Upper lobe of left lung (tissue), 6 donors: Measurements from ENCODE around the gene CD59. TPM values are rescaled to one million over a fixed set of nuclear protein-coding genes. Genes with fewer than 3 reads are reported as not detected.
A peak's percentile ranks its signal among the peaks of the same experiment; 100 is the strongest.

Experiments used
- ATAC-seq, 2 donors: fragments of 200-7000 bp; cut with Tn5 transposase; one replicate each; pipeline ENCODE4 v1.9.1; 2022; ENCODE audit warnings: mild to moderate bottlenecking in 2 of 2, moderate library complexity in 2 of 2; ENCODE audit not compliant: low FRiP score in 2 of 2
- DNase-seq, 2 donors: peaks; one replicate each; pipeline ENCODE4 v3.0.0-alpha.2; 2019 to 2020
- H3K27ac ChIP-seq, 4 donors: fragments of 200-600 bp; sonication (generic); one replicate each; pipeline ENCODE4 v1.5.1; 2016 to 2019
- H3K27me3 ChIP-seq, 4 donors: fragments of 200-600 bp; sonication (generic); one replicate each; pipeline ENCODE4 v1.5.1; 2017 to 2019
- H3K36me3 ChIP-seq, 4 donors: fragments of 200-600 bp; sonication (generic); one replicate each; pipeline ENCODE4 v1.5.1; 2016 to 2019
- H3K4me1 ChIP-seq, 4 donors: fragments of 200-600 bp; sonication (generic); one replicate each; pipeline ENCODE4 v1.5.1; 2018 to 2019
- H3K4me3 ChIP-seq, 4 donors: fragments of 200-600 bp; sonication (generic); one replicate each; pipeline ENCODE4 v1.5.1; 2017 to 2019; ENCODE audit warnings: mild to moderate bottlenecking in 2 of 4, moderate library complexity in 1 of 4
- H3K9me3 ChIP-seq, 4 donors: fragments of 200-600 bp; sonication (generic); one replicate each; pipeline ENCODE4 v1.5.1; 2018 to 2019
- CTCF ChIP-seq, 6 experiments: fragments of 450-650 bp in 4 of 6; fragments of 200-600 bp in 2 of 6; sonication (generic) in 2 of 6; IDR thresholded peaks; one replicate each; pipeline ENCODE4 v1.5.1; 2016 to 2019; ENCODE audit warnings: antibody characterized with exemption in 6 of 6
- EP300 ChIP-seq, 4 donors: sonication (generic); formaldehyde crosslinking; IDR thresholded peaks; one replicate each; pipeline ENCODE4 v1.5.1; 2017; ENCODE audit warnings: antibody characterized with exemption in 4 of 4, control low read depth in 2 of 4
- POLR2A ChIP-seq, 4 donors: fragments of 450-650 bp; IDR thresholded peaks; one replicate each; pipeline ENCODE4 v1.5.1; 2016 to 2017; ENCODE audit warnings: antibody characterized with exemption in 4 of 4, mild to moderate bottlenecking in 2 of 4
- POLR2AphosphoS5 ChIP-seq, 2 donors: sonication (generic); formaldehyde crosslinking; IDR thresholded peaks; one replicate each; pipeline ENCODE4 v1.5.1; 2017; ENCODE audit warnings: antibody characterized with exemption in 2 of 2
- WGBS, 2 donors: methylation state at CpG; one replicate each; pipeline ENCODE4 v1.1.5; 2017 to 2018; 5-methylcytosine and 5-hydroxymethylcytosine counted together
- total RNA-seq, 6 donors: library from RNA; depleted of rRNA in 4 of 6; stranded (reverse); fragments of >200 nt in 4 of 6; gene quantifications; one replicate each; pipeline versions ENCODE4 v1.1.0 to v1.2.1, GENCODE V29; 2016 to 2021
- donor health status: DM: no; HTN: no; CAD: no; lungs with moderate emphysema.
- donor health status: DM: no; HTN: yes; CAD: no; lungs with severe emphysema.

The CD59 gene
- total RNA-seq, 6 donors from 2014 or later: 57.6 to 914 (median 315) TPM

- Histone ChIP-seq H3K4me3 (no peak overlapping the region), H3K27me3 (no peaks in the 10 kb centered on the region), H3K36me3 (peaks cover 0 to 74% (median 12%) of the 10 kb centered on the region in 4 donors), H3K4me1 (no peaks in the 10 kb centered on the region), H3K9me3 (no peaks in the 10 kb centered on the region), H3K27ac (no peak overlapping the region)
- no peak for ATAC-seq
- no peak for TF ChIP-seq CTCF (IDR thresholded peaks at IDR 0.05)
- TF ChIP-seq POLR2A (IDR thresholded peaks at IDR 0.05): no peak
- TF ChIP-seq POLR2AphosphoS5 (IDR thresholded peaks at IDR 0.05): no peak
- TF ChIP-seq EP300 (IDR thresholded peaks at IDR 0.05): no peak
- WGBS, 2 donors: 20 to 43% methylated on average over 2 of the region's 2 CpGs
- DNase-seq: no peak
These were observed 11.8 kb upstream of the CD59 start for GRCh38 chr11:33747979-33748378.

- no peak for ATAC-seq
- DNase-seq: no peak
- WGBS, 2 donors: 83 to 94% methylated on average over 5 of the region's 5 CpGs
- no peaks in the 10 kb centered on the region for H3K27me3 ChIP-seq
- H3K4me1 ChIP-seq: no peaks in the 10 kb centered on the region
- no peaks in the 10 kb centered on the region for H3K9me3 ChIP-seq
- TF ChIP-seq POLR2A (IDR thresholded peaks at IDR 0.05) (no peak), EP300 (IDR thresholded peaks at IDR 0.05) (no peak), POLR2AphosphoS5 (IDR thresholded peaks at IDR 0.05) (no peak), CTCF (IDR thresholded peaks at IDR 0.05) (no peak)
- H3K4me3 ChIP-seq: no peak overlapping the region
- no peak overlapping the region for H3K27ac ChIP-seq
- H3K36me3 ChIP-seq: peaks cover 0 to 33% (median 2%) of the 10 kb centered on the region in 4 donors
These were observed 7.1 kb upstream of the CD59 start for GRCh38 chr11:33743291-33743690.

- Histone ChIP-seq H3K4me1 (peaks cover 0 to 3% (median under 1%) of the 10 kb centered on the region in 4 donors), H3K36me3 (peaks cover 0 to 31% (median 2%) of the 10 kb centered on the region in 4 donors), H3K4me3 (no peak overlapping the region), H3K27ac (no peak overlapping the region), H3K9me3 (no peaks in the 10 kb centered on the region), H3K27me3 (no peaks in the 10 kb centered on the region)
- TF ChIP-seq POLR2AphosphoS5 (IDR thresholded peaks at IDR 0.05) (no peak), CTCF (IDR thresholded peaks at IDR 0.05) (peak; percentile 32 to 59 (median 50))
- ATAC-seq: peak in 1 of 2 donors; percentile 58
- WGBS, 2 donors: 83 to 85% methylated on average over 3 of the region's 3 CpGs
- no peak for DNase-seq
These were observed 6.1 kb upstream of the CD59 start for GRCh38 chr11:33742249-33742851.

GRCh38 chr11:33741806-33742205, 5.6 kb upstream of the CD59 start:
- ATAC-seq: no peak
- Histone ChIP-seq H3K9me3 (no peaks in the 10 kb centered on the region), H3K27ac (no peak overlapping the region), H3K4me1 (peaks cover 0 to 9% (median 4%) of the 10 kb centered on the region in 4 donors), H3K27me3 (no peaks in the 10 kb centered on the region), H3K36me3 (peaks cover 0 to 27% (median 2%) of the 10 kb centered on the region in 4 donors), H3K4me3 (no peak overlapping the region)
- WGBS, 2 donors: 88 to 90% methylated on average over 7 of the region's 7 CpGs
- no peak for DNase-seq
- TF ChIP-seq POLR2AphosphoS5 (IDR thresholded peaks at IDR 0.05) (no peak), EP300 (IDR thresholded peaks at IDR 0.05) (no peak), CTCF (IDR thresholded peaks at IDR 0.05) (no peak), POLR2A (IDR thresholded peaks at IDR 0.05) (no peak)

GRCh38 chr11:33737362-33737821, 1.2 kb upstream of the CD59 start:
- no peak overlapping the region for H3K4me3 ChIP-seq
- ATAC-seq: no peak

More at GRCh38 chr11:33737362-33737821, 1.2 kb upstream of the CD59 start:
- no peaks in the 10 kb centered on the region for H3K27me3 ChIP-seq
- peaks cover 20 to 37% (median 28%) of the 10 kb centered on the region in 4 donors for H3K4me1 ChIP-seq
- H3K9me3 ChIP-seq: no peaks in the 10 kb centered on the region
- no peak for DNase-seq
- peak overlapping the region; percentile 96 to 98 (median 96) for H3K27ac ChIP-seq
- TF ChIP-seq CTCF (IDR thresholded peaks at IDR 0.05): no peak
- no peak for TF ChIP-seq EP300 (IDR thresholded peaks at IDR 0.05)
- TF ChIP-seq POLR2AphosphoS5 (IDR thresholded peaks at IDR 0.05): no peak
- no peak for TF ChIP-seq POLR2A (IDR thresholded peaks at IDR 0.05)
- 62 to 70% methylated on average over 3 of the region's 3 CpGs for WGBS, 2 donors
- H3K36me3 ChIP-seq: peaks cover 0 to 13% (median 0%) of the 10 kb centered on the region in 4 donors
